ENCODE results near the gene TMBIM1.

DNA sequence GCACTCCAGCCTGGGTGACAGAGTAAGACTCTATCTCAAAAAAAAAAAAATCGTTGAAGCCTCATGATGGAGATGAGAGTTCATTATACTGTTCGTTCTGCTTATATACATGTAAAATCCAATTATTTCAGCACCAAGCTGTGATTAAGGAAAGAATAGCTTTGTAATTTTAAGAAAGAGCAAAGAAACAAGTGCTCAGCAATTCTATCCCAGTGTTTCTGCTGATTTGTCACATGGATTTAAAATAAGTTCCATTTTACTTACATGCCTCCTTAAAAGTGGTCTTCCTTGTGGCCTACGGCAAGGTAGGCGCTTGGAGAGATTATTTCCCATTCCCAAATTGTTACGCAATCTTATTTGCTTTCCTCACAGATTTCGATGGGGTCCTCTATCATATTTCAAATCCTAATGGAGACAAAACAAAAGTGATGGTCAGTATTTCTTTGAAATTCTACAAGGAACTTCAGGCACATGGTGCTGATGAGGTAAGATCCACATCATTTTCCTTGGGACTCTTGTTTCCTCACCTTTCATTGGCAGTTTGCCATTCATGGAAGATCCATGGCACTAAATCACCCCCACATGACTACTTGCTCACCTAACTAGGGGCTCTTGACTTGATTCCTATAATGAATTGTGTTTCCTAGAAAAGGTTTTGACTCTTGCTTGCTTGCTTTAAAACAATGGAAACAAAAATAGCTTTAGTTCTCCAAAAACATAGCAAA is 63.8 kb downstream of the TMBIM1 start:
- no peak for TF ChIP-seq EP300 (IDR thresholded peaks at IDR 0.05)
- TF ChIP-seq, protein P1, sequence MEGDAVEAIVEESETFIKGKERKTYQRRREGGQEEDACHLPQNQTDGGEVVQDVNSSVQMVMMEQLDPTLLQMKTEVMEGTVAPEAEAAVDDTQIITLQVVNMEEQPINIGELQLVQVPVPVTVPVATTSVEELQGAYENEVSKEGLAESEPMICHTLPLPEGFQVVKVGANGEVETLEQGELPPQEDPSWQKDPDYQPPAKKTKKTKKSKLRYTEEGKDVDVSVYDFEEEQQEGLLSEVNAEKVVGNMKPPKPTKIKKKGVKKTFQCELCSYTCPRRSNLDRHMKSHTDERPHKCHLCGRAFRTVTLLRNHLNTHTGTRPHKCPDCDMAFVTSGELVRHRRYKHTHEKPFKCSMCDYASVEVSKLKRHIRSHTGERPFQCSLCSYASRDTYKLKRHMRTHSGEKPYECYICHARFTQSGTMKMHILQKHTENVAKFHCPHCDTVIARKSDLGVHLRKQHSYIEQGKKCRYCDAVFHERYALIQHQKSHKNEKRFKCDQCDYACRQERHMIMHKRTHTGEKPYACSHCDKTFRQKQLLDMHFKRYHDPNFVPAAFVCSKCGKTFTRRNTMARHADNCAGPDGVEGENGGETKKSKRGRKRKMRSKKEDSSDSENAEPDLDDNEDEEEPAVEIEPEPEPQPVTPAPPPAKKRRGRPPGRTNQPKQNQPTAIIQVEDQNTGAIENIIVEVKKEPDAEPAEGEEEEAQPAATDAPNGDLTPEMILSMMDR (IDR thresholded peaks at IDR 0.05): no peak
- no peak for TF ChIP-seq POLR2A (IDR thresholded peaks at IDR 0.05)

All from tibial nerve (tissue), 4 donors.